GM21576 (cell line): Measurements from ENCODE around the gene PAQR9.

Source experiments
- ATAC-seq: cut with Tn5 transposase; IDR thresholded peaks from one replicate; pipeline ENCODE4 v1.9.1; 2021; ENCODE audit warnings: mild to moderate bottlenecking, moderate library complexity; ENCODE audit not compliant: unreplicated experiment

Gene PAQR9

DNA sequence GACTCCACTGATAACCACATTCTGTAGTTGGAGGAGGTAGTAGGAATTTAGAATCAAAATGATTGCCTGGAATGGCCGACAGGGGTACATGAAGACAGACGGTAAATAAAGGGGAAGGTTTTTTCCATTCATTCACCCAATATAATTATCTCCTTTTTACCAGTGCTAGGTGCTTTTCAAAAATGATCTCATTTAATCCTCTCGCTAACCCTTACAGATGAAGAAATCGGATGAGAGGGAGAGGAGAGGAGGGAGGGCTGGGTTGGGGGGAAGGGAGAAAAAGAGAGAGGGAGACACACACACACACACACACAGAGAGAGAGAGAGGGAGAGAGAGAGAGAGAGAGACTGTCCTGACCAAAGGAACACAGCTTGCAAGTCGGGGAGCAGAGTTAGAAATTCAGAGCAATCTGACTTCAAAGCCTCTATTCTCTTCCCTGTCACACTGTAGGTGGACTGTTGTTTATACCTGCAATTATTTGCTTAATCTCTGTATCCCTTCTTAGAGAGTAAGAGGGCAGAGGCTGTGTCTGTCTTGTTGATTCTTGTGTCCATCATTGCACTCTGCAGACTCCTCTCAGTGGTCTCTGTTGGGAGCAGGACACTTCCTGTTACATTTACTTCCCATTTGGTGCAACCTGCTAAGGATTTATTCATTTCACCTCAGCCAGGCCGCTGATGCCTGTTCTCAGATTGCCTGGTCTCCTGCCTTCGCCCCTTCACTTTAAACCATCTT lies 18.7 kb upstream of the PAQR9 start:
- no peak for ATAC-seq

GRCh38 chr3:142981108-142981507 lies 17.6 kb upstream of the PAQR9 start:
- no peak for ATAC-seq

GRCh38 chr3:142977399-142977728 lies 13.9 kb upstream of the PAQR9 start:
- ATAC-seq, result no peak

DNA sequence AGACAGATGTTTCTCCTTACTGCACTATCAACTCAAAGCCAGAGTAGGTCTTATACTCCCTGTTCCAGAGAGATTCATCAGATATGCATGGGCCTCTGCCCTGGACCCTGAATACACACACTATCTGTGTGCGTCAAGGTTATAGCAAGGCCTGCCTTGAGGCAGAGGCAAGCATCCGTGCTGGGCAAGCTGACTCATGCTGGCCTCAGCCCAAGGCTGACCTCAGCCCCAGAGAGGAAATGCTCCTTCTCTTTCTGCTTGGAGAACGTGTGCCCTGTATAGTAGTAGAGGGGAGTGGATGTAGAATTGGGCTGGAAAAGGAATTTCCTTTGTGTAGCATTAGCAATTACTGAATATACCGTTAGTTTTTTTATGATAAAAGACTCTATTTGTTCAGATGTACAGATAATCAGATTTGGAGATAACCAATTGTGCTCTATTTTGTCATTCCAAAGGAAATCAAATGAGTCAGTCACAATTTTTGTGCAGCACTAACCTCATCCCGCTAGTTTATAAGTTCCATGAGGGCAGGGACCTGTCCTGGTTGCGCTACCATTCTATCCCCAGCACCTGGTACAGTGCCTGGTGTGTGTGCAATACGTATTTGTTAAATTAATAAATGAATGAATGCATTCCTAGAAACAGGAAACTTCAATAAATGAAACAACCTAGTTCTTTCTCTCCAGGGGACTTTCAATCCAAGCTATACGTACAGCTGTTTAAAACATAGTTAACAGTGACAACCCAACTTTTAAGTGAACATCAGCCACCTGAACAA lies 13.3 kb upstream of the PAQR9 start:
- no peak for ATAC-seq

DNA sequence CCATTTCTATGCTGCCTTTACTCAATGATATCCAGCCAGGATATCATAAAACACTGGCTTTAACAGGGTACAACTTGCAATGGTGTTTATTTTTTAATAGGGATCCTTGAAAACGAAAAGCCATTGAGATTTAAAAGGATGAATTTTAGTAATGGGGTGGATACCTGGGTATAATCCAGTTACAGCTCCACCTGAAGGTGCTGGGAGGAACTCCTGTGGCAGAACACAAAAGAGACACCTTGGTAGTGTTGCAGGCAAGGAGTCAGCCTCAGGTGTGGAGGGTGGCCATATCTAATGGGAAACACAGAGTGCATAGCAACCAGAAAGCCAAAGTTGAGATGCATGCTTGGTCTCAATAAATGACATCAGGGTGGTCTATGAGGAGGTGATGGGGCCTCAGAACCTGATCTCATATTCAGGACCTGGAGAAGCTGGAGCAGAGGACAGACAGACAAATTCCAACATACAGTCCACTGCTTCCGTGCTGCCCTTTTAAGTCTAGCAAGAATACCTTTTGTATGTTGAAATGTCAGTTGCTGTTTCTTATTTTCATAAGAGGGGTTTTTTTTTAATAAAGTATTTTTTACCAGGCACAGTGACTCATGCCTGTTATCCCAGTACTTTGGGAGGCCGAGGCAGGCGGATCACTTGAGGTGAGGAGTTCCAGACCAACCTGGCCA lies 12.0 kb upstream of the PAQR9 start:
- ATAC-seq, result no peak

- no peak for ATAC-seq
Observed at GRCh38 chr3:142973217-142974009, 9.9 kb upstream of the PAQR9 start.

DNA sequence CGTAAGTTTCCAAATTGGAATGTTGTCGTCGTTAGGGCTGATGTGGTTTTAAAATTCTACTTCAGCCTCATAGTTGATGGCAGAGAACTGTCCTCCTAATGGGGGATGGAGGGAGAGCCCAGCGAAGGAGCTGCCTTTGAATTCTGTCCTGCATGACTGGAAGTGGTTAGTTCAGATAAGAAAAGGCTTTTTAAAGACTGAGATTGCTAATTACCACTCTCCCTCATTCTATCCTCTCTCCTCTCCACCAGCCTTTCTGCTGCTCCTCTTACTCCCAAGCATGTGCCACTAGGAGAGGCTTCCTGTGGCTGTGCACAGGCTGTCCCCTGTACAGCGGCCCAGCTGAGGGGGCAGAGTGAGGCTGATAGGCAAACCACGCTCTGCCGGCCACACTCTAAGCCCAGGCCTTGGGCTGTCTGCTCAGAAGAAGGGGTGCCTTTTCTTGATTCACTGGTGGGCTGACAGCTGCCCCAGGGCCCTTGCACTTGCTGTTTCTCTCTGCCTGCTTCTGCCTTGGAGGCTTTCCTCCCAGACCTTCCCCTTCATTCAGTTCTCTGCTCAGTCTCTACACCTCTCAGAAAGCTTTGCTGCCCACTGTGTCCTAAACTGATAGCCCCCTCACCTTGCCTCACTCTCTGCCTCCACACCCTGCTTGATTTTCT lies 8.7 kb upstream of the PAQR9 start:
- ATAC-seq, result no peak

DNA sequence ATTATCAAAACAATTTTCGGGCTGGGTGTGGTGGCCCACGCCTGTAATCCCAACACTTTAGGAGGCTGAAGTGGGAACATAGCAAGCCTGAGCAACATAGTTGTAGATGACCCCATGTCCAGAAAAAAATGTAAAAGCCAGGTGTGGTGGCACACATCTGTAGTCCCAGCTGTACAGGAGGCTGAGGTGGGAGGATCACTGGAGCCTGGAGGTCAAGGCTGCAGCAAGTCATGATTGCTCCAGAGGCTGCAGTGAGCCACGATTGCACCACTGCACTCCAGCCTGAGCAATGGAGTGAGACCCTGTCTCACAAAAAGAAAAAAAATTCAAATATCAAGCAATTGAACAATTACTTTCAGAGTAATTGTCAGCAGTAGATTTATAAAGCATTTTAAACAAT lies 8.0 kb upstream of the PAQR9 start:
- ATAC-seq, result no peak

DNA sequence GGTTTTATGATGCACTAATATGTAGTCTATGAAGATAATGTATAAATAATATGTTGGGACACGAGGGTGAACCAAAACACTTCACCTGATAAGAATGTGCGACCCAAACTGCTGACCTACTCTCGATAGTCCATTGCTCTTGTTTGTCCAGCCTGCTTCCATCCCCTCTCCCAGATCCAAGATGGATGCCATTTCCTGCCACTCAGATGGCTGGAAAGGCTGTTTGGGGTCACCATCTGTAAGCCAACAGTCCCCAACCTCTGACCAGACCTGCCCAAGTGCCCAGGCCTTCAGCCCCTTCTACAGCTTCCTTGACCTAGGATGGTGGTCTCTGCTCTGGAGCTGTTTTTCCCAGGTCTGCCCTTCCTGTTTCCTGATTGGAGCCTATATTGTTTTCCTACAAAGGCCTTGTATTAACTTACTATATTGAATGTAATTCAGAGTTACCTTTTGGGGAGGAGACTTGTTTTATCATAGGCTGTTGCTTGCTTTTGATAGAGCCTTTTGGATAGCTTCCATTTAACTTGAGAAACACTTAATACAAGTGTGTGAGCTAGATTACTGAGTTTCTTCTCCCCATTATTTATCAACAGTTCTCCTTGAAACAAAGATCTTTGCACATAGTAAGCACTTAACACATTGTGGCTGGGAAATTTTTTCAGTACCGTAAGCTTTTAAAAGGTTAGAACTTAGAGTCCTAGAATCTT lies 5.0 kb upstream of the PAQR9 start:
- no peak for ATAC-seq

DNA sequence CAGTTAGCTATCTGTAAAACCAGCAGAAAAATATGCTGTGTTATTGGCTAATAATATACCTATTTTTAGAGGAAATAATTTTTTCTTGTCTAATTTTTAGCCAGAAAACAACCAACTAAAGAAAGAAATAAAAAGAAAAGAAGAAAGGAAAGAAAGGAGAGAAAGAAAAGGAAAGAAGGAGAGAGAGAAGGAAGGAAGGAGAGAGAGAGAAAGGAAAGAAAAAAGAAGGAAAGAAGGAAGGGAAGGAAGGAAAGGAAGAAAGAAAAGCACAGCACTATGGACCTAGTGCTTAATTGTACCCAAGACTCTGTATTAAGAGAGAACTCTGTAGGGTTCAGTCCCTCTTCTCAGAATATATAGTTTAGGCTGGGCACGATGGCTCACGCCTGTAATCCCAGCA lies 3.3 kb upstream of the PAQR9 start:
- no peak for ATAC-seq

DNA sequence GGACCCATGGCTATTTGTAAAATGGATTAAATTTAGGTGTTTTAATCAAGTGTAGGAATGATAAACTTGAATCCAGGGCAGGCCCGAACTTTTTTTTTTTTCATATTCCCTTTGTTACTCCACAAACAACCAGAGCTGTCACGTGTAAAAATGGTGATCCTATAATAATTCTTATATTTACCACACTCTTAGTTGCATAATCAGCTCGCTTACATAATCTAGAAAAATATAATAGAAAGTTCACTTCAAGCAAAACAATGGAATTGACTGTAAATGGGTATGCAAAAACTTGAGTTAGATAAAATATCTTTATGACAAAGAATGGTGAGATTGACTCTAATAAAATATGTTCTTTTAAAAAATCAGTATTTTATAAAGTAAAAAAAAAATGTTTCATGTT lies 2.1 kb upstream of the PAQR9 start:
- ATAC-seq, result no peak

DNA sequence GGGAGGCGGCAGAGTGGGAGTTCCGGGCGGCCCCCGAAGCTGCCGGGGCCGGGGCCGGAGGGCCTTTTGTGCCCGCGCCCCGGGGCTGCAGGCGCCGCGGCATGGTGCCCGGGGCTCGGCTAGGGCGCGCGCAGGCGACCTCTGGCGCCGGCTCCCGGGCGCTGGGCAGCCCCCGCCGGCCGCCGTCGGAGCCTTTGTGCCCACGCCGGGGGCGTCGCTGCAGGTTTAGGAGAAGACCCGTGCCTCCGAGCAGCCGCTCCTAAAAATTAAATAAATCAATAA lies 299 bp downstream of the PAQR9 start:
- no peak for ATAC-seq

- ATAC-seq, result no peak
Observed at GRCh38 chr3:142962520-142963233, 797 bp downstream of the PAQR9 start.

DNA sequence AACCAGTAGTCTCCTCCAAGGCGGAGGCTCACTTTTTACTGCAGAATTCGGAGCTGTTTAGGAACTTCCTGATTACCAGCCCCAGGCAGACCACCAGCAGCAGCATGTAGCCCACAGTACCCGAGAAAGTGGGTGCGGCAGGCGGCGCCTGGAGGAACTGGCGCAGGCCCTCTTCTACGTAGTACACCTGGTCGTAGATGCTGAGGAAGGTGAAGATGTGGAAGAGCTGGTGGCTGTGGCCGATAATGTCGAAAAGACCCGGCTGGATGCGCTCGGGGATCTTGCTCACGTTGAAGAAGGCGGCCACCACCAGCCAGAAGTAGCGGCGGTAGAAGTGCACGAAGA lies 1.3 kb downstream of the PAQR9 start:
- ATAC-seq, result no peak

DNA sequence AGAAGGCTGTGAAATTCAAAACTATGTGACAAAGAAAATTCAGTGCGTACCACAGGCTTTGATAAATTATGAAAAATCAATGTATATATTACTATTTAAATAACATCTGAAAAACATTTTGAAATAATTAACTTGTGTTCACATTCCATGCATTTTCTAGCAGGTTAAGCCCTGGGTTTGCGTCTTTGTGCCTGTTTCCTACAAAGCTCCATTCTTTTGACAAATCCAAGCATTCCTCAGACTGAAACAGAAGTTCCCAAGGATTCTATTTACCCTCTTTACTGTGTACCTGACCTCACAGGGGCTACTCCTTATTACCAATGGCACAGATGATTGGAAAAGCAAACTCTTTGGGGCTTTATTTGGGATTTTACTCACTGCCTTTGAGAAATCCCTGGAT lies 1.9 kb downstream of the PAQR9 start:
- ATAC-seq, result no peak

DNA sequence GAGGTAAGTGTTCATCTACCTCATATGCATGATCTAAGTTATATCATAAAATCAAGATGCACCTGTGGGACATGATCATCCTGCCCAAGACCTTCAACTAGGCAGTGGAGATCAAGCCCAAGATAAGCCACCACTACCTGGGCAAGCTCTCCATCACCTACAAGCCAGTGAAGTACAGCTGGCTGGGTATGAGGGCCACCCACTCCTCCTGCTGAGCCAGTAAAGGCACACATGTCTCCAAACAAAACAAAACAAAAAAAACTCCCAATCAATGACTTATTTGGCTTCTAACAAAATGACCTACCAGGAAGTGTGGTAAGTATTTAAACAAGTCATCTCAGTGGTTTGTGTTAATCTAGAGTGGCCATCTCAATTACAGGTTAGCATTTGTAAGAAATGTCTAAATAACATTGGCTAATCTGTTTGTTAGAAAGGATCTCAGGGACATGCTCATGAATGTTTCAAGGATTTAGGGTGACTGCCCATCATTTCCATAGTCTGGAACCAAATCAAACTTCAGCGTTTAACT lies 3.1 kb downstream of the PAQR9 start:
- no peak for ATAC-seq

DNA sequence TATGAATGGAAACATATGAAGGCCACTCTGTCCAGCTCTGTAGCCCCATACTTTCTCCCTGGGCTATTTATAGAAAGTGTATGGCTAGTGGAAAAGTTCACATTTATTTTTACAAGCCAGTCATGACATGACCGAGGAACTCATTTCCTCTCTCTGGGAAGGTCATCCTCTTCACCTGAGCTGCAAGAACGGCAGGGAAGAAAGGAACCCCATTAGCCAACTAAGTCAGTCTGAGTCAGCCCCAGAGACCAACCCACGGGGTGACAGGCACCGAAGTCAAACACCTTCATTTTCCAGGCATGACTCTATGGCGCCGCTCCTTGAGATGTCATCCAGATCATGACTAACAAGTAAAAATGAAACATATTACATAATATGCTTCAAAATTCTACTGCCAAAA lies 4.8 kb downstream of the PAQR9 start:
- ATAC-seq, result no peak

DNA sequence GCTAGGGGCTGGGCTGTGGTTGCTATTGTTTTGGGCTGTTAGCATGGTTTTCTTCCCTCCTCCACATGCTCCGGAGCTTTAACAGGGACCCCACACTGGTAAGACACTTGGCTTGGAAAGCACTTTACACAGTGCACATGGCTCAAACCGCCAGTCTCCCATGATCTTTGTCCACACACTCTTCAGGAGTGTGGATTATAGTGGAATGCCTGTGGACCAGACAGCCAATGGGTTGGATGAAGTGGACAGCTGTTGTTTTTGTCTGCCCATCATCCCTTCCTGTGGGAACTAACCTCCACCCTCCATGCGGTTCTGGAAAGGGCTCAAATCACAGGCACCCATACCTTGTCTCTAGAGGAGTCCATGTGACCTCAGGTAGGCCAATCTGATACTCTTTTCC lies 10.0 kb downstream of the PAQR9 start:
- ATAC-seq, result no peak

DNA sequence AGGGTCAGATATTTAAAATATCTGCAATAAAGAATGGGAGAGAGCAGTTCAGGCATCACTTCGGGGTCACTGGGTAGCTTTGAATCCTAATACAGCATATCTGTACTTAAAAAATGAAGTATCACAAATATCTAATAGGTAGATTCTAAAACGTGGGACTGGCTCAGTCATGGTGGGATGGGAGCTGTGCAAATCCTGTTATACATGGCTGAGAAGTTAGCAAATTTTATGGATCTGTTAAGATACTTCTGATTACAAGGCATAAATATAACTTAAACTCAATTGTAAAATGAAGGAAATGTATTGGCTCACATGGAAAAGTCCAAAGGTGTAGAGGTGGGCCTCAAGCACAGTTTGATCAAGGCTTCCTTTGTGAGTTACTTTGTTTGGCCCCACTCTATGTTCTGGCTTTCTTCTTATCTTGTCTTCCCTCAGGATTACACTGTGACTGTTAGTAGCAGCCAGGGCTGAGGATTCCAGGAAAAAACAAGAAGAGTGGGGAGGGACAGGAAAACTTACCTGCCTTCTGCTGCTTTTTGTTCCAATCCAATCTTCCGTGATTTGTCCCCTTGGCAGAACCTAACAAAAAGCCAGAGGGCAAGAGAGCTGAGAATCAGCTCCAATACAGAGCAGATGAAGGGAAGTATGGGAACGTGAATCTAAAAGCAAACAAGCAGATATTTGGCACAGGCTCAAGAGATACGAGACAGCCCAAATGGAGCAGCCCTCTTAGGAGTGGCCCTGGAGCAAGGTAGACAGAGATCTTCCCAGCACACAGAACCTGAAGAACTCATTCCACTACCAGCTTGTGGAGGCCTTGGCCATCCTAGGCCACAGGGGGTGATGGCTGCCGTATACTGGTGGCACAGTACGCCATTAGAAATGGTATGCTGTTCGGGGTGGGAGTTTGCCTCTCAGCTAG lies 10.9 kb downstream of the PAQR9 start:
- no peak for ATAC-seq
